Keratinocyte (primary cell): ENCODE measurements around the gene EPSTI1. TPM values are rescaled to one million over a fixed set of nuclear protein-coding genes. Genes with fewer than 3 reads are reported as not detected.

Experiments
- DNase-seq: peaks from one replicate; pipeline ENCODE4 v3.0.0-alpha.2; 2011; ENCODE audit warnings: low read depth, missing footprints, low spot score
- FAIRE-seq: peaks from 2 replicates; lab custom pipeline; 2011; peaks lifted over from hg19 to GRCh38; lab: Jason Lieb, UNC
- H2AFZ ChIP-seq: 2 replicates; pipeline ENCODE4 v1.6.0; 2012; ENCODE audit warnings: low read length, control low read depth, inconsistent platforms; ENCODE audit not compliant: control insufficient read depth
- H3K27ac ChIP-seq: 2 replicates; pipeline ENCODE4 v1.5.1; 2011; ENCODE audit warnings: low read length; ENCODE audit not compliant: control insufficient read depth, insufficient read depth
- H3K27me3 ChIP-seq: 3 replicates; pipeline ENCODE4 v1.6.0; 2011; ENCODE audit warnings: low read length; ENCODE audit not compliant: control insufficient read depth, insufficient read depth; ENCODE audit errors: extremely low read depth
- H3K36me3 ChIP-seq, 2 experiments: 2 replicates in 1 of 2; 3 replicates in 1 of 2; pipeline ENCODE4 v1.5.1; 2011; ENCODE audit warnings: low read length in 2 of 2, mild to moderate bottlenecking in 1 of 2; ENCODE audit not compliant: control insufficient read depth in 2 of 2, insufficient read depth in 2 of 2; ENCODE audit errors: extremely low read depth in 1 of 2
- H3K4me1 ChIP-seq: 3 replicates; pipeline ENCODE4 v1.5.1; 2011; ENCODE audit warnings: low read length; ENCODE audit not compliant: control insufficient read depth, insufficient read depth; ENCODE audit errors: extremely low read depth
- H3K4me2 ChIP-seq: 3 replicates; pipeline ENCODE4 v1.6.0; 2011; ENCODE audit warnings: low read depth, low read length; ENCODE audit not compliant: control insufficient read depth, insufficient read depth; ENCODE audit errors: extremely low read depth
- H3K4me3 ChIP-seq, 3 experiments: fragments of 200-600 bp in 1 of 3; sonication (generic) in 1 of 3; 2 replicates in 2 of 3; 3 replicates in 1 of 3; pipeline ENCODE4 v1.5.1; 2011 to 2016; ENCODE audit warnings: low read length in 3 of 3, mild to moderate bottlenecking in 3 of 3, control low read depth in 2 of 3, inconsistent platforms in 1 of 3, low read depth in 1 of 3, mixed read lengths in 1 of 3, mixed run types in 1 of 3, moderate library complexity in 1 of 3; ENCODE audit not compliant: control insufficient read depth in 2 of 3, insufficient read depth in 2 of 3; ENCODE audit errors: extremely low read depth in 1 of 3
- H3K79me2 ChIP-seq: 2 replicates; pipeline ENCODE4 v1.6.0; 2012; ENCODE audit warnings: low read length; ENCODE audit not compliant: control insufficient read depth, insufficient read depth
- H3K9ac ChIP-seq: 3 replicates; pipeline ENCODE4 v1.6.0; 2011; ENCODE audit warnings: low read length; ENCODE audit not compliant: control insufficient read depth, insufficient read depth; ENCODE audit errors: extremely low read depth
- H3K9me1 ChIP-seq: 3 replicates; pipeline ENCODE4 v1.6.0; 2011; ENCODE audit warnings: low read length; ENCODE audit not compliant: control insufficient read depth, insufficient read depth; ENCODE audit errors: extremely low read depth
- H3K9me3 ChIP-seq: 2 replicates; pipeline ENCODE4 v1.5.1; 2012; ENCODE audit warnings: low read depth, low read length; ENCODE audit not compliant: control insufficient read depth
- H4K20me1 ChIP-seq: 3 replicates; pipeline ENCODE4 v1.6.0; 2011; ENCODE audit warnings: low read length; ENCODE audit not compliant: control insufficient read depth, insufficient read depth; ENCODE audit errors: extremely low read depth
- EZH2 ChIP-seq: IDR thresholded peaks from one replicate; pipeline ENCODE4 v1.6.1; 2012; ENCODE audit warnings: inconsistent platforms, mild to moderate bottlenecking, low read length, moderate library complexity
- dilution Hi-C: fragments of 300-500 bp; cut with MboI; formaldehyde crosslinking; loops from one replicate; pipeline ENCODE4 v1.7.0; 2020; ENCODE audit warnings: low sequenced_read_pairs; ENCODE audit not compliant: extremely low pct_ligation_motif_present
- polyA plus RNA-seq, 5 experiments: library from polyadenylated mRNA; depleted of rRNA in 3 of 5; stranded (reverse) in 3 of 5; stranded (forward) in 1 of 5; unstranded in 1 of 5; fragments of >200 nt; gene quantifications; 1 replicate in 1 of 5; 2 replicates in 3 of 5; 3 replicates in 1 of 5; pipeline versions ENCODE4 v1.2.1 to v1.2.3, GENCODE V29; 2011 to 2012; ENCODE audit warnings: missing spikeins in 2 of 5, low read depth in 1 of 5, low replicate concordance in 1 of 5
- TF ChIP-seq, protein P1 (sequence below), 3 experiments: IDR thresholded peaks in 1 of 3; conservative IDR thresholded peaks in 1 of 3; optimal IDR thresholded peaks in 1 of 3; 2 replicates in 2 of 3; 3 replicates in 1 of 3; pipeline versions ENCODE3 to v1.5.1; 2011; ENCODE audit warnings: low read length in 3 of 3, mild to moderate bottlenecking in 3 of 3, moderate library complexity in 2 of 3, control low read depth in 1 of 3, inconsistent platforms in 1 of 3; ENCODE audit not compliant: insufficient read depth in 2 of 3; ENCODE audit errors: extremely low read depth in 1 of 3

EPSTI1 gene
- polyA plus RNA-seq, 1 donor (not counting 4 experiments of a cell fraction or from before 2014, with no cell fraction given), result 13.0 TPM

DNA sequence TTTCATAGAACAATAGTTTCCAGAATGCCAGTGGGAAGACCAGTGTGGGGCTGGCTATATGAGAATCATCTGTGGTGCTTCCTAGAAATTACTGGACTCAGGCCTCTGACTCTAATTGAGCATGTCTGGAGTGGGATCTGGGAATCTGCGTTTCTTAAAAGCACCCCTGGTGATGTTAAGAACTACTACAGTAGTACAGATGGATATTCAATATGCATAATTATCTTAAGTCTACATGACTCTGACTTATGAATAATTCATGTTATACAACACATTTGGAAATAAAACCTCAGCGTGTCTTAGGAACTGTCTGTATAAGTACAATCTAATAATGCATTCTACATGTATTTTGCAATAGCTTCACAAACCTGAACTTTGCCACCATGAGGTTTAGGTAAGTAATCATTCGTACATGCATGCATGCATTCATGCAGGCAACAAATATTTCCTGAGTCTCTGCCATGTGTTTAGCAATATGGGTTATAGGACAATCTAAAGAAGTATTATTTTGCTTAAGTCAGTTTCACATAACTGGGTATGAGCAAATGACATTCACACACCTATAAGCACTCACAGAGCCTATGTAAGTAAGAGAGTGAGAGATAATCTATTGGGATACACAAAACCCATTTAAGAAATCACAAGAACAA, 62.0 kb downstream of the EPSTI1 start:
- dilution Hi-C loops, result no loop called here
- no peaks in the 10 kb centered on the region for H3K27me3 ChIP-seq
- no peaks in the 10 kb centered on the region for H3K9me3 ChIP-seq
- peaks cover 0 to 2% of the 10 kb centered on the region in 2 experiments for H3K36me3 ChIP-seq
- no peak for TF ChIP-seq EZH2
- TF ChIP-seq, protein P1, sequence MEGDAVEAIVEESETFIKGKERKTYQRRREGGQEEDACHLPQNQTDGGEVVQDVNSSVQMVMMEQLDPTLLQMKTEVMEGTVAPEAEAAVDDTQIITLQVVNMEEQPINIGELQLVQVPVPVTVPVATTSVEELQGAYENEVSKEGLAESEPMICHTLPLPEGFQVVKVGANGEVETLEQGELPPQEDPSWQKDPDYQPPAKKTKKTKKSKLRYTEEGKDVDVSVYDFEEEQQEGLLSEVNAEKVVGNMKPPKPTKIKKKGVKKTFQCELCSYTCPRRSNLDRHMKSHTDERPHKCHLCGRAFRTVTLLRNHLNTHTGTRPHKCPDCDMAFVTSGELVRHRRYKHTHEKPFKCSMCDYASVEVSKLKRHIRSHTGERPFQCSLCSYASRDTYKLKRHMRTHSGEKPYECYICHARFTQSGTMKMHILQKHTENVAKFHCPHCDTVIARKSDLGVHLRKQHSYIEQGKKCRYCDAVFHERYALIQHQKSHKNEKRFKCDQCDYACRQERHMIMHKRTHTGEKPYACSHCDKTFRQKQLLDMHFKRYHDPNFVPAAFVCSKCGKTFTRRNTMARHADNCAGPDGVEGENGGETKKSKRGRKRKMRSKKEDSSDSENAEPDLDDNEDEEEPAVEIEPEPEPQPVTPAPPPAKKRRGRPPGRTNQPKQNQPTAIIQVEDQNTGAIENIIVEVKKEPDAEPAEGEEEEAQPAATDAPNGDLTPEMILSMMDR (optimal IDR thresholded peaks at IDR 0.05 in 1 of 3, IDR thresholded peaks at IDR 0.05 in 1 of 3, conservative IDR thresholded peaks at IDR 0.05 in 1 of 3; ENCODE audit: extremely low read depth in 1 of 3, insufficient read depth in 2 of 3, low read length in 3 of 3), result no peak
- H2AFZ ChIP-seq, result no peak overlapping the region
- H3K9ac ChIP-seq, result no peak overlapping the region
- H3K4me3 ChIP-seq, result no peak overlapping the region
- FAIRE-seq (no peak), DNase-seq (no peak)
- no peaks in the 10 kb centered on the region for H3K79me2 ChIP-seq
- no peak overlapping the region for H3K4me2 ChIP-seq
- H4K20me1 ChIP-seq, result no peaks in the 10 kb centered on the region
- H3K4me1 ChIP-seq, result no peaks in the 10 kb centered on the region
- no peaks in the 10 kb centered on the region for H3K9me1 ChIP-seq
- H3K27ac ChIP-seq, result no peak overlapping the region

DNA sequence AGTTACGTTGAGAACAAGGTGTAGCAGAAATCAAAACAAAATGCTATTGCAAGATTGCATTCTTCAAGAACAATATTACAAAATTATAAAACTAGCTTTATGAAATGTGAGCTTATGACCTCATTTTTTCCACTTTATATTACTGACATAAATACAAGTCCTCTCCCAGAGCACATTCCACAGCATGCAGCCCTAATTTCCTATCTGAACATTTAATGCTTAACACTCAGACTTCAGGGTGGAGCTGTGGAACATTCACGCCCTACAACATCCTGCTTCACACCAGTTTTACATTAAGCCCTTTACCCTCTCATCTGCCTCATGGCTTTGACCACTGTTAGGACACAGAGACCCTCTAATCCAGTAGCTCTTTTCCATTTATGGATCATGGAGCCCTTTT, 65.5 kb downstream of the EPSTI1 start:
- no peak for FAIRE-seq
- no peak overlapping the region for H3K27ac ChIP-seq
- H3K9me1 ChIP-seq, result peaks cover 3% of the 10 kb centered on the region
- dilution Hi-C loops, result no loop called here
- H3K36me3 ChIP-seq, result peaks cover 0 to 2% of the 10 kb centered on the region in 2 experiments
- H3K9ac ChIP-seq, result no peak overlapping the region
- TF ChIP-seq, protein P1 (optimal IDR thresholded peaks at IDR 0.05 in 1 of 3, IDR thresholded peaks at IDR 0.05 in 1 of 3, conservative IDR thresholded peaks at IDR 0.05 in 1 of 3; ENCODE audit: extremely low read depth in 1 of 3, insufficient read depth in 2 of 3, low read length in 3 of 3), result no peak
- no peak for TF ChIP-seq EZH2
- no peak for DNase-seq
- no peaks in the 10 kb centered on the region for H3K79me2 ChIP-seq
- no peaks in the 10 kb centered on the region for H3K9me3 ChIP-seq
- H3K4me3 ChIP-seq, result no peak overlapping the region
- no peaks in the 10 kb centered on the region for H4K20me1 ChIP-seq
- H3K4me2 ChIP-seq, result no peak overlapping the region
- no peaks in the 10 kb centered on the region for H3K27me3 ChIP-seq
- H3K4me1 ChIP-seq, result no peaks in the 10 kb centered on the region
- H2AFZ ChIP-seq, result no peak overlapping the region
